K562 (cell line): ENCODE measurements around the gene C2CD2L. TPM values are rescaled to one million over a fixed set of nuclear protein-coding genes. Genes with fewer than 3 reads are reported as not detected.
A peak's percentile ranks its signal among the peaks of the same experiment; 100 is the strongest.
"Not testable (repeated sequence)": the region's sequence is repeated elsewhere in the genome, so short reads cannot be mapped to it uniquely, and the experiment has no call there.

Source experiments
- ATAC-seq: fragments of 200-7000 bp; cut with Tn5 transposase; 3 replicates; pipeline ENCODE4 v1.9.1; 2020; ENCODE audit warnings: moderate library complexity
- BruUV-seq: library from RNA; stranded (reverse); fragments of 400-500 nt; replicated peaks from 2 replicates; lab custom pipeline; 2021; lab: Mats Ljungman, UMichigan
- CTCF ChIA-PET: fragments of 300-600 bp; formaldehyde crosslinking; extraction: SDS; loops from one replicate; lab custom pipeline; 2021; ENCODE audit warnings: low intra/inter-chr PET ratio; lab: Yijun Ruan, JAX
- POLR2A ChIA-PET: fragments of 300-600, 350-650 bp; sonication (Branson Sonifier 250); formaldehyde crosslinking; extraction: SDS; loops from one replicate; lab custom pipeline; 2021; ENCODE audit warnings: antibody characterized with exemption, inconsistent platforms; lab: Yijun Ruan, JAX
- DNase-seq, 4 experiments: peaks; one replicate each; pipeline versions ENCODE4 v3.0.0 to v3.0.0-alpha.2; 2011 to 2018; ENCODE audit warnings: low spot score in 3 of 4, mixed read lengths in 3 of 4; ENCODE audit errors: extremely low read depth in 1 of 4
- FAIRE-seq: peaks from 2 replicates; lab custom pipeline; 2011; peaks lifted over from hg19 to GRCh38; lab: Jason Lieb, UNC
- H2AFZ ChIP-seq: 2 replicates; pipeline ENCODE4 v1.6.0; 2011; ENCODE audit warnings: low read depth, low read length, control low read depth, inconsistent platforms
- H3K27ac ChIP-seq: fragments of 200-600 bp; 3 replicates; pipeline ENCODE4 v1.8.0; 2011; ENCODE audit warnings: low read depth, mild to moderate bottlenecking, control low read depth, inconsistent platforms, low read length, moderate library complexity, mixed read lengths; ENCODE audit errors: extremely low read depth
- H3K27me3 ChIP-seq, 2 experiments: fragments of 300-600 bp in 1 of 2; 2 replicates in 1 of 2; 3 replicates in 1 of 2; pipeline versions ENCODE4 v1.6.0 to v1.8.0; 2011; ENCODE audit warnings: inconsistent platforms in 2 of 2, low read length in 2 of 2, mild to moderate bottlenecking in 1 of 2, mixed read lengths in 1 of 2, moderate library complexity in 1 of 2; ENCODE audit not compliant: control insufficient read depth in 2 of 2, insufficient read depth in 2 of 2
- H3K36me3 ChIP-seq: fragments of 300-600 bp; 3 replicates; pipeline ENCODE4 v1.8.0; 2011; ENCODE audit warnings: mild to moderate bottlenecking, low read length, inconsistent platforms; ENCODE audit not compliant: control insufficient read depth, insufficient read depth
- H3K4me1 ChIP-seq, 2 experiments: fragments of 200-600 bp in 1 of 2; replicated peaks in 1 of 2; 2 replicates in 1 of 2; 3 replicates in 1 of 2; pipeline versions ENCODE4 v1.5.1 to v1.8.0; 2011; ENCODE audit warnings: inconsistent platforms in 2 of 2, low read length in 2 of 2, mild to moderate bottlenecking in 1 of 2, mixed read lengths in 1 of 2, moderate library complexity in 1 of 2; ENCODE audit not compliant: control insufficient read depth in 2 of 2, insufficient read depth in 2 of 2
- H3K4me2 ChIP-seq: 2 replicates; pipeline ENCODE4 v1.6.1; 2011; ENCODE audit warnings: low read length, control low read depth, inconsistent platforms, mixed read lengths; ENCODE audit not compliant: insufficient read depth
- H3K4me3 ChIP-seq: fragments of 200-600 bp; sonication (generic), shearing (Covaris generic); 2 replicates; pipeline ENCODE4 v1.5.1; 2016; ENCODE audit warnings: control low read depth, inconsistent platforms
- H3K79me2 ChIP-seq: fragments of 200-600 bp; 3 replicates; pipeline ENCODE4 v1.8.0; 2011; ENCODE audit warnings: low read length, inconsistent platforms; ENCODE audit not compliant: control insufficient read depth, insufficient read depth
- H3K9ac ChIP-seq, 2 experiments: 2 replicates each; pipeline versions ENCODE4 v1.6.0 to v1.6.1; 2011; ENCODE audit warnings: low read depth in 2 of 2, low read length in 2 of 2, control low read depth in 1 of 2, inconsistent platforms in 1 of 2, mild to moderate bottlenecking in 1 of 2, mixed read lengths in 1 of 2; ENCODE audit not compliant: insufficient read depth in 1 of 2
- H3K9me1 ChIP-seq: one replicate; pipeline ENCODE4 v1.6.0; 2011; ENCODE audit warnings: inconsistent platforms, mild to moderate bottlenecking, low read length, moderate library complexity; ENCODE audit not compliant: control insufficient read depth, insufficient read depth
- H3K9me3 ChIP-seq: replicated peaks from 2 replicates; pipeline ENCODE4 v1.5.1; 2011; ENCODE audit warnings: low read depth, low read length, inconsistent platforms; ENCODE audit not compliant: control insufficient read depth, insufficient read depth
- H4K20me1 ChIP-seq: replicated peaks from 2 replicates; pipeline ENCODE4 v1.6.1; 2011; ENCODE audit warnings: low read length, inconsistent platforms, mixed read lengths; ENCODE audit not compliant: control insufficient read depth, insufficient read depth
- DEAF1 ChIP-seq: fragments of 450-650 bp; formaldehyde crosslinking; IDR thresholded peaks from 2 replicates; pipeline ENCODE4 v1.4.0; 2020; ENCODE audit warnings: mild to moderate bottlenecking, moderate library complexity
- ELK1 ChIP-seq: sonication (generic); formaldehyde crosslinking; IDR thresholded peaks from 2 replicates; pipeline ENCODE4 v1.8.1; 2022; ENCODE audit warnings: missing genetic modification reagents
- ZFX ChIP-seq: sonication (generic); formaldehyde crosslinking; IDR thresholded peaks from 2 replicates; pipeline ENCODE4 v1.8.0; 2022; ENCODE audit warnings: mild to moderate bottlenecking, missing genetic modification reagents, moderate library complexity
- WGBS: fragments of 100-300 bp; shearing (Covaris generic); methylation state at CpG from one replicate; pipeline ENCODE4 v1.1.6; 2016; ENCODE audit warnings: low coverage, mixed read lengths; ENCODE audit not compliant: insufficient coverage; ENCODE audit errors: missing lambda C conversion rate; 5-methylcytosine and 5-hydroxymethylcytosine counted together
- in situ Hi-C: fragments of 300-500 bp; cut with MboI; formaldehyde crosslinking; loops from 4 replicates; pipeline ENCODE4 v1.15.0; 2018; ENCODE audit warnings: inconsistent platforms, mixed read lengths
- intact Hi-C: fragments of 100-400 bp; cut with micrococcal nuclease; formaldehyde crosslinking; loops from 2 replicates; pipeline ENCODE4 v1.14.2; 2022
- polyA plus RNA-seq, 8 experiments: library from polyadenylated mRNA; depleted of rRNA in 4 of 8; stranded (reverse) in 5 of 8; unstranded in 3 of 8; fragments of >200 nt; fragmentation: Nextera tagmentation in 2 of 8; fragmentation: Illumina TruSeq in 1 of 8; extraction: Ambion mirVana in 2 of 8; extraction: Trizol in 1 of 8; gene quantifications; 2 replicates each; pipeline versions ENCODE4 v1.2.1 to v1.2.3, GENCODE V29; 2011 to 2014; ENCODE audit warnings: inconsistent platforms in 1 of 8, missing spikeins in 1 of 8
- total RNA-seq, 7 experiments: library from RNA; depleted of rRNA in 6 of 7; stranded (reverse); fragments of >200 nt in 6 of 7; fragmentation: Illumina TruSeq in 2 of 7; extraction: Trizol in 2 of 7; gene quantifications; 2 replicates each; pipeline versions ENCODE4 v1.2.1 to v1.2.3, GENCODE V29; 2011 to 2021; ENCODE audit warnings: low replicate concordance in 1 of 7
- TF ChIP-seq, protein P1 (sequence below), 2 experiments: fragments of 450-650 bp; conservative IDR thresholded peaks; 2 replicates each; pipeline ENCODE4 v1.6.1; 2017; ENCODE audit warnings: mild to moderate bottlenecking in 2 of 2, moderate library complexity in 2 of 2
- TF ChIP-seq, protein P2 (sequence below), 3 experiments: IDR thresholded peaks in 2 of 3; conservative IDR thresholded peaks in 1 of 3; 2 replicates each; pipeline ENCODE4 v1.5.1; 2011 to 2012; ENCODE audit warnings: low read length in 3 of 3, mild to moderate bottlenecking in 3 of 3, control low read depth in 2 of 3, improper control_type of control experiment in 1 of 3, inconsistent platforms in 1 of 3, low read depth in 1 of 3, mixed read lengths in 1 of 3, moderate library complexity in 1 of 3; ENCODE audit not compliant: insufficient read depth in 2 of 3

The C2CD2L gene
- total and polyA plus RNA-seq, 9 of the 15 experiments (the other 6 are each of a cell fraction or from before 2014, with no cell fraction given) = 0.66 to 41.2 (median 14.8) TPM

GRCh38 chr11:119103161-119103664, 3.9 kb upstream of the C2CD2L start:
- Histone ChIP-seq H3K9ac (peak overlapping the region in 1 of 2 experiments; percentile 72; a peak in 2 of 4 replicates), H3K79me2 (peaks cover 47% of the 10 kb centered on the region), H3K4me1 (peaks cover 36 to 50% of the 10 kb centered on the region in 2 experiments), H3K36me3 (peaks cover 17% of the 10 kb centered on the region), H3K27ac (peak overlapping the region; percentile 31; the same call in 1 of the 3 replicates), H2AFZ (0 out of 2 replicates have a peak overlapping the region, but pooled peaks have one; percentile 14)
- H4K20me1 ChIP-seq, H3K4me3 ChIP-seq, ATAC-seq, BruUV-seq, H3K27me3 ChIP-seq, H3K9me1 ChIP-seq, H3K4me2 ChIP-seq, CTCF ChIA-PET, FAIRE-seq, H3K9me3 ChIP-seq, DNase-seq: not testable (repeated sequence)
- TF ChIP-seq ZFX (CRISPR knock-in tag) = 0 out of 2 replicates have a peak, but pooled peaks have one; percentile 17
- POLR2A ChIA-PET = interaction anchor here (0.9 to 1.7 kb wide), 6 partner anchors 9 to 235 kb away, joined by 3 to 7 read pairs (median 4); no protein-coding TSS in a partner anchor
- in situ Hi-C loops = loop anchor here (5.0 kb wide), 1 partner anchor 94 kb away; no protein-coding TSS in a partner anchor
- intact Hi-C loops = loop anchor here (2.0 to 5.0 kb wide), 5 partner anchors 18 to 220 kb away; partner anchors contain the start of genes HINFP, RPS25 and TRAPPC4
- WGBS = 87% methylated on average over 16 of the region's 18 CpGs

DNA sequence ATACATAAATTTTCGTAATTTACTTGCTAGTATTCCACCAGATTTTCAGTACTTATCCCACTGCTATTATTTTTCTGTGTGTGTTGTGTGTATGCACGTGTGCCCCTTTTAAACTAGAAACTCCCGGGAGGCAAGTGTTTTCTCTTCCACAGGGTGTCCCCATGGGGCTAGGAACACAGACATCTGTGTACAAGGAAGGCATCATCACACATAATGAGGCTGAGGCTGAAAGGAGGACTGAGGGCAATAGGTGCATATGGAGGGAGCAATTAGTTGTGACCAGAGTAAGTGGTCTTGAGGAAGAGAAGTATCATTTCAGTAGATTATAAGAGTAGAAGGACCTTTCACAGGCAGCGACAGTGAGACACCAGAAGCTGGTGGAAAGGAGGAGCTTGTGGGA, 3.4 kb upstream of the C2CD2L start:
- Histone ChIP-seq H3K4me1 (peaks cover 38 to 50% of the 10 kb centered on the region in 2 experiments), H3K4me3 (no peak overlapping the region), H3K9me1 (no peaks in the 10 kb centered on the region), H3K79me2 (peaks cover 53% of the 10 kb centered on the region), H3K36me3 (peaks cover 11% of the 10 kb centered on the region; the same call in 2 of the 3 replicates), H3K9me3 (no peaks in the 10 kb centered on the region), H2AFZ (peak overlapping the region; percentile 15; the same call in 1 of the 2 replicates), H3K9ac (no peak overlapping the region), H4K20me1 (peaks cover 2% of the 10 kb centered on the region; the same call in 1 of the 2 replicates), H3K27me3 (no peaks in the 10 kb centered on the region), H3K27ac (no peak overlapping the region), H3K4me2 (no peak overlapping the region)
- ATAC-seq (no peak), DNase-seq (peak in 2 of 4 experiments; percentile 33 to 62), FAIRE-seq (peak; percentile 61)
- intact Hi-C loops = loop anchor here (1.0 to 5.0 kb wide), 6 partner anchors 17 to 219 kb away; partner anchors contain the start of genes HINFP, RPS25 and TRAPPC4
- BruUV-seq = no TSS peak
- 23% methylated on average over 4 of the region's 4 CpGs for WGBS
- POLR2A ChIA-PET = interaction anchor here (1.0 kb wide), 1 partner anchor 10 kb away, joined by 4 read pairs; no protein-coding TSS in a partner anchor
- CTCF ChIA-PET = interaction anchor here (0.6 to 0.8 kb wide), 2 partner anchors 217 to 219 kb away, joined by 3 read pairs; no protein-coding TSS in a partner anchor
- in situ Hi-C loops = loop anchor here (5.0 kb wide), 1 partner anchor 94 kb away; no protein-coding TSS in a partner anchor
- TF ChIP-seq, protein P1, sequence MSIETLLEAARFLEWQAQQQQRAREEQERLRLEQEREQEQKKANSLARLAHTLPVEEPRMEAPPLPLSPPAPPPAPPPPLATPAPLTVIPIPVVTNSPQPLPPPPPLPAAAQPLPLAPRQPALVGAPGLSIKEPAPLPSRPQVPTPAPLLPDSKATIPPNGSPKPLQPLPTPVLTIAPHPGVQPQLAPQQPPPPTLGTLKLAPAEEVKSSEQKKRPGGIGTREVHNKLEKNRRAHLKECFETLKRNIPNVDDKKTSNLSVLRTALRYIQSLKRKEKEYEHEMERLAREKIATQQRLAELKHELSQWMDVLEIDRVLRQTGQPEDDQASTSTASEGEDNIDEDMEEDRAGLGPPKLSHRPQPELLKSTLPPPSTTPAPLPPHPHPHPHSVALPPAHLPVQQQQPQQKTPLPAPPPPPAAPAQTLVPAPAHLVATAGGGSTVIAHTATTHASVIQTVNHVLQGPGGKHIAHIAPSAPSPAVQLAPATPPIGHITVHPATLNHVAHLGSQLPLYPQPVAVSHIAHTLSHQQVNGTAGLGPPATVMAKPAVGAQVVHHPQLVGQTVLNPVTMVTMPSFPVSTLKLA (conservative IDR thresholded peaks at IDR 0.05) = peak; percentile 71 to 76
- TF ChIP-seq, protein P2, sequence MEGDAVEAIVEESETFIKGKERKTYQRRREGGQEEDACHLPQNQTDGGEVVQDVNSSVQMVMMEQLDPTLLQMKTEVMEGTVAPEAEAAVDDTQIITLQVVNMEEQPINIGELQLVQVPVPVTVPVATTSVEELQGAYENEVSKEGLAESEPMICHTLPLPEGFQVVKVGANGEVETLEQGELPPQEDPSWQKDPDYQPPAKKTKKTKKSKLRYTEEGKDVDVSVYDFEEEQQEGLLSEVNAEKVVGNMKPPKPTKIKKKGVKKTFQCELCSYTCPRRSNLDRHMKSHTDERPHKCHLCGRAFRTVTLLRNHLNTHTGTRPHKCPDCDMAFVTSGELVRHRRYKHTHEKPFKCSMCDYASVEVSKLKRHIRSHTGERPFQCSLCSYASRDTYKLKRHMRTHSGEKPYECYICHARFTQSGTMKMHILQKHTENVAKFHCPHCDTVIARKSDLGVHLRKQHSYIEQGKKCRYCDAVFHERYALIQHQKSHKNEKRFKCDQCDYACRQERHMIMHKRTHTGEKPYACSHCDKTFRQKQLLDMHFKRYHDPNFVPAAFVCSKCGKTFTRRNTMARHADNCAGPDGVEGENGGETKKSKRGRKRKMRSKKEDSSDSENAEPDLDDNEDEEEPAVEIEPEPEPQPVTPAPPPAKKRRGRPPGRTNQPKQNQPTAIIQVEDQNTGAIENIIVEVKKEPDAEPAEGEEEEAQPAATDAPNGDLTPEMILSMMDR (IDR thresholded peaks at IDR 0.05 in 2 of 3, conservative IDR thresholded peaks at IDR 0.05 in 1 of 3; ENCODE audit: insufficient read depth in 2 of 3, low read depth in 1 of 3, low read length in 3 of 3) = peak; percentile 41 to 64 (median 53); a peak in 5 of 6 replicates
- TF ChIP-seq DEAF1 (CRISPR knock-in tag) = peak; percentile 39; the same call in 1 of the 2 replicates
- TF ChIP-seq ELK1 (CRISPR knock-in tag) = no peak
